RKO (cell line): Measurements from ENCODE around the gene CCNY.
A peak's percentile ranks its signal among the peaks of the same experiment; 100 is the strongest.

Source experiments
- DNase-seq: peaks from one replicate; pipeline ENCODE4 v3.0.0-alpha.2; 2016; ENCODE audit warnings: low spot score

Gene CCNY

DNA sequence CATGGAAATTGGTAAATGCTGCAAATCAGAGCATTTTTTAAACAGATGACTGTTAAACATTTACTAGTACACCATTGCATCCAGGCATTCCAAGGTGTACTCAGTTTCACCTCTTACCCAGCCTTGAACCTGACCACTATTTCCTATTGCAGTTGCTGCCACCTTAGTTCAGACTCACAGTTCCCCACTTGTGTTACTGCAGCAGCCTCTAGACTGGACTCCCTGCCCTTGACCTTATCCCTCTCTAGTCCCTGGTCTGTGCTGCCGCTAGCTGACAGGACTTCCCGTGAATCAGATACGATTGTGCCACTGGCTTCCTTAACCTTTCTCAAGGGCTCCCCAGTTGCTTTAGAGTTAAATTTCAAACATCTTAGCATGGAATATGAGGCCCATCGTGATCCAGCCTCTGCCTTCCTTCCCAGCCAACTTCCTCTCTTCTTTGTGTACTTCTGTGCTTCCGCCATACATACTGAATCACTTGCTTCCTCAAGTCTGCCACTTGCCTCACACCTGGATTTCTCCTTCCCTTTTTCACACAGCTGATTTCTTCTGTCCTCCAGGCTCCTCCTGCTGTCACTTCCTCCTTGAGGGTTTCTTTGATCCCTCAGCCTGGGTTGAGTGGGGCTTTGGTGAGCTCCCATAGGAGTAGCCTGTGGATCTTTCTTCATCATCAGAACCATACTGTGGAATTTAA lies 150.1 kb downstream of the CCNY start:
- DNase-seq: no peak

DNA sequence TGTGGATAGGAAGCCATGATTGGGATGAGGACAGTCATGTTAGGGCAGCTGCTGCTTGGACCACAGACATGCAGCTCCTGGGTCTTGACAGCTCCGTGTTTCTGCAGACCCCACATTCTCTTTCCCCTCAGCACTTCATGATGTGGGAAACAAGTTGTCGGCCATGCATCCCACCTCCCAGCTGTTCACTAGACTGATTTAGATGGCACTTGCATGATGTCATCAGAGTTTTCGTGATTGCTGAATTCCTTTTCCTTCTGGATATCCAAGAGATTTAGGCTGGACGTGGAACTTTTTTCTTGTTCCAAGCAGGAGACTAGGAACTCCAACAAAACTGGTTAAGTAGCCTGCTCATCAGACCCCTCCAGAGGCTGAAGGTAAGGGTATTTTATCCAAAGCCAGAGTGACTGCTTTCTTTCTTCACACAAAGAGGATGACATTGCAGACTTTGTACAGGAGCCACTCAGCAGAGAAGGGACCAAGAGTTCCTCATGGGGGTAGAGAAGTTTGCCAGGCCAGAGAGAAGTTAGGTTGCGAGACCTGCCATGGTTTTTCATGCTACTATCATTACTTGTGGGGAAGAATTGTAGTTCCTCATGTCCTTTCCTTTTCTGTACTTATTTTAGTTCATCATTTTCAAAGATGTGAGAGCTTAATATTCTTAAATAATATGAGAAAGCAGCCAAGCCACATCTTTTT lies 151.2 kb downstream of the CCNY start:
- DNase-seq: no peak

DNA sequence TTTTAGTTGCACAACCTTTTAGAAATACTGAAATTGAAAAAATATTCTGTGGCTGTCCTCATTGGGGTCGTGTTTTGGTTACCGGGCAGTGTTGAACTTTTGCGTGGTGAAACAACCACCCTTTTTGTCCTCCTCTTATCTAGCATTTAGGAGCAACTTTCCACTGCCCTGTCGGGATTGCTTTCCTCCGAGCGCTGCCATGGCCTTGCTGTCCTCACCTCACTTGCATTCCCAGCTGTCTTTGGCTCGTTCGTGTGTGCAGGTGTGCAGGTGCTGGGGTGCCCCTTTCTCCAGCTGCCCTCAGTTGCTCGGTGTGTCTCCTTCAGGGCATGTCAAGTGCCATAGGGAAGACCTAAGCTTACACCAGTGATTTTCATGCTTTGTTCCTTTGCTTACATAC lies 151.9 kb downstream of the CCNY start:
- no peak for DNase-seq

DNA sequence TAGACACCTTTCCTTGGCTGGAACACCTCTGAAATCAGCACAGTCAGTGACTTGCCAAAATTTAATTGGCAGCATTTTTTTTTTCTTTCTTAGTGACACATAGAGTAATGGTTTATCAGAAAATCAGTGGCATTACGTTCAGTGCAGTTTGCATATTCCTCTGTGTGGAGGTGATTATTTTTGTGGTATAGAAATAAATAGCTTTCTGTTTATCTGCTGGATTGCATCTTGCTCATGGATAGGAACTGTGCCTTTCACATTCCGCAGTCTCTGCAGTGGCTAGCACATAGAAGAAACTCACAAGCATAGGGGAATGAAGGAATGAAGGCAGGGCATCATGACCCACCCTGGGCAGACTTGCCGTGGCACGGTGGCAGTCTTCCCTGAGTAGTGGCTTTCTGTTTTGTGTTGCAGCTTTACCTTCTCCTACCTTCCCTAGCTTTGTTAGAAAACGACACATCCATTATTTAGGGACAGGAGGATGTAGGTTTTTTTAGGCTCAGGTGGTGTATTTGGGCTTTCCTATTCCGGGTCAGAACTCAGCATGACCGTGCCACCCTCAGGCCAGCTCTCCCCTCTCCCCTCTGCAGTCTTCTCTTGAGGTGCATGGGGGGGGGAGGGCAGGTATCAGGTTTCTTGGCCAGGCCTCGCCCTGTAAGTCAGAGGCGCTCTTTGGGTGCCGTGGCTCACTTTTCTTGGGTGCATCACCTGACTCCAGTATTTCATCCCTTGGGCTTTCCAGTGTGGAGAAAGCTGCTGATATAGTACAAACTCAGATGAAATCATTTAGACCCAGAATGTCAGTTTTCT lies 156.3 kb downstream of the CCNY start:
- no peak for DNase-seq

DNA sequence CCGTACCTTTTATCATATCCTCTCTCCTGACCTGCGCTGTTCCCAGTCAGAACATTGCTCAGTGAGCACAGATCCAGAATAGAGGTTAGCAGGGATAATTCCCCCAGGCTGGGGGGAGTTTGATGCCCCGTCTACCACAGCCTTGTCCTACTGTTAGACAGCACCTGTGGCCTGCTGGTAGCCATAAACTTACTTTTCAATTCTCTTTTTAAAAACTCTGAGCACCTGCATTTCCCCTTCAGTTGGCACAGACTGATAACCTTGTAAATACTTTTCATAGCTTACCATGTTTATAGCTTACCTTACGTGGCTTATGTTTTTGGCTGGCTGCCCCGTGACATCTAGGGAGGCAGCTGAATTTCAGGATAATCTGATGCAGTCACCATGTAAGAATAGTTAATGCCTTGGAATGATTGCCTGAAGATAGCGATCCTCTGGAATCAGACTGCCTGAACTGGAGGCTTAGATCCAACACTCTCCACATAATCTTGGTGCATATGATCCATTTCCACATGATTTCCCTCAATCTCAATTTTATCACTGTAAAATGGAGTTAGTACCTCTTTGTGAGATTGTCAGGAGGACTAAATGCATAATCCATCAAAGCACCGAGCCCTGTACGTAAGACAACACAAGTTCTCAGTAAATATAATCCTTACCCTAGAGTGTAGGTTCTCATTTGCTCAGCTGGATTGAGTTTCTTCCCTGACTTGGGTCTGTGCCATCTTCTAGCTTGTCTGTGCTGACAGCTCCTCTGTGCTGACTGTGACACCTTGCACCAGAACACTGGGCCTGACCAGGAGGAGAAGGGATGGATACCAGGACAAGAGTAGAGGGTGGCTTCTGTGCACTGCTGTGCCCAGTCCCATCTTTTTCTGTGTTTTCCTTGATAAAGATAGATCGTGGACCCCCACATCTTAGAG lies 157.1 kb downstream of the CCNY start:
- DNase-seq: no peak

DNA sequence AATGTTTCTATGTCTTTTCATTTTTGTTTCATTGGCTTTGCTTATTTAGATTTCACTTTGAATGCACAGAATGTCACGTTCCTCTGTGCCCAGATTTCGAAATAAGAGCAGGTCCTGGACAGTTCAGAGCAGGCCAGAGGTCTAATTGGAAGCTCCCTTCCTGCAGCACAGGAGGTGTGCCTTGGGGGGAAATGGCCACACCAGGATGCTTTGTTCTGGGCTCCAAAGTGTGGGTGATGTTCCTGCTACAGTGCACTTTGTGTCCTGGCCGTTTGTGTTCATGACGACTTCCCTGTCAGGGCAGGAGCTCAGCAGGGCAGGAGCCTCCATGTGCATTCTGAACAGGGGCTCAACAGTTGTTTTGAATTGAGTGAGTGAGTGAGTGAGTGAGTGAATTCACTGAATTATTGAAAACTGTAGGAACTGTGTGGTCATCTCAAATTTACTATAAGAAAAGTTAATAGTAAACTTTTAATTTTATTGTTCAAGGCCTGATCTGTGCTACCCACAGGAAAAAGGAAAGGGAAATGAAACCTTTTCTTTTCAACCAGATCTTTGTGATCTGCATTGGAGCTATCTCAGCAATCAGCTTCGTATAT lies 159.3 kb downstream of the CCNY start:
- no peak for DNase-seq

DNA sequence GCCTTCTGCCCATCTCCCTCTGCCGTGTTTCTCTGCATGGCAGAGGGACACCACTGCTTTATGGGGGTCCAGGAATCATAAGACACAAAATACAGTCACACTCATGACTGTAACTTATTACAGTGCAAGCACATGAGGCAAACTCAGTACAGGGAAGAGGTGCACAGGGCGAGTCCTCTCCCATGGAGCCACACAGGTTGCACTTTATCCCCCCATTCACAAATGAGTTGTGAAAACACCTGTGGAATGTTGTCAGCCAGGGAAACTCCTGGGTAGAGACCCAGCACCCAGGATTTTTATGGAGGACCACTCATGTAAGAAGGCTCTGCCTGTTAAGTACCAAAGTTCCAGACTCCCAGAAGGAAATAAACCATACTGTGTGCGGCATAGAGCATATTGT lies 161.6 kb downstream of the CCNY start:
- DNase-seq: no peak

DNA sequence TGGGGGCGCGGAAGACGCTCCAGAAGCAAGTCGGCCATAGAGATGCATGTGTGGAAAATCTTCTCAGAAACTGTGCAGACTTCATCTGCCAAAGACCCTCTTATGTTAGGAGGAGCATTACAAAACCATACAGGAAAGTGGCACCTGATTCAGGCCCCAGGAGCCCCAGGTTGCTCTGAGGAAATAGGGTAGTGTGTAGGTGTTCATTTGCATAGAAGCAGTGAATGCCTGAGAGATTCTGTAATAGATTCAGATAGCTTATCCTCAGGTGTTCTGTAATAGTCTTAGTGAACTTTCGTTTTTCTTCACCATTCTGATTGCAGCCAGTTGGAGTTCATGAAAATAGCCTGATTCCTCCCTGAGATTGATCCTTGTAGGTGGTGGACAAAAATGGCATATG lies 162.4 kb downstream of the CCNY start:
- DNase-seq: no peak

DNA sequence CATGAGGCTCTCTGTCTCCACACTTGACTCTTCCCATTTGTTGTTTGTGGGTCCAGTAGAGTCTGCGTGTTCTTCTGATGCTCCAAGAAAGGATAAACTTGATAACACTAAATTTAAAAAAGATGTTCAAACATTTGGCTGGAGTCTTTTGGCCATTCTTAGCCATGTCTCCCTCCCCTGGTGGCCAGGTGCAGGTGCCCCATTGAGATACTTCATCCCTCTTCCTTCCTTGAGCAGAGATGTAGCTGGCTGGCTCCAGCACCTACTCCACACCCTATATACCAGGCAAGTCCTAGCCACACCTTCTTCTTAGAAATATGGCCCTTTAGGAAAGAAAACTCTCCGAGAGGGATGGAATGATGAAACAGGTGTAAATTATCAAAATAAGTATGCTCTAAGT lies 165.6 kb downstream of the CCNY start:
- no peak for DNase-seq

DNA sequence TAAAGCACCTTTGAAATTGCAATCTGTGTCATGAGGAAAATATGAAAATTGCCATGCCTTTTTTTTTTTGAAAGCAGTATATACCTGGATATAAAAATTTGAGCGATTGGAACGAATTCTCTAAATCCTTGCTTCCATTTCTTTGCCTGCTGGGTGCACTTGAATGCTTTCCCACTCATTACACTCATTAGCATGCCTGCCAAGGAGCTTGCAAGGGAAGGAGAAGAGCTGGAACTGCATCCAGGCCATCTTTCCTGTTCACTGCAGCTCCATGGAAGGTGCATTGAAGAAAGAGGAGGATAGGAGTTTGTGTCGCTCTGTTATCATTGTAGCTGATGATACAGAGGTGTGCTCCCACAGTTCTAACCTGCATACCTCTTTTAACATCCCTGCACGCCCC lies 166.4 kb downstream of the CCNY start:
- no peak for DNase-seq

DNA sequence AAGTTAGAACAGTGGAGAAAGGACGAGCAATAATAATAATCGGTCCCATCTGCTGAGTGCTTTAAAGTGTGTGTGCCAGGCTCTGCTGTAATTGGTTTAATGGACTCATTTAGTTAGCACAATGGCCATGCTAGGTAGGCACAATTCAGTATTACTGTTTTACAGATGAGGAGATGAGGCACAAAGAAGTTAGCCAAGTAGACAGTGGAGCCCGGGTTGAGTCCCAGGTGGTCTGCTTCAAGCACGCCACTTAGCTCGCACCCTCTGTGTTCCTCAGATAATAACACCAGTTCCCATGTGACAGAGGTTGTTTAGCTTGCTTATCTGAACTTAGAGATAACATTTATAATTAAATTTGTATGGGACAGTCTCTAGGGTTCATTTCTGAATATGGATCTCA lies 167.3 kb downstream of the CCNY start:
- no peak for DNase-seq

DNA sequence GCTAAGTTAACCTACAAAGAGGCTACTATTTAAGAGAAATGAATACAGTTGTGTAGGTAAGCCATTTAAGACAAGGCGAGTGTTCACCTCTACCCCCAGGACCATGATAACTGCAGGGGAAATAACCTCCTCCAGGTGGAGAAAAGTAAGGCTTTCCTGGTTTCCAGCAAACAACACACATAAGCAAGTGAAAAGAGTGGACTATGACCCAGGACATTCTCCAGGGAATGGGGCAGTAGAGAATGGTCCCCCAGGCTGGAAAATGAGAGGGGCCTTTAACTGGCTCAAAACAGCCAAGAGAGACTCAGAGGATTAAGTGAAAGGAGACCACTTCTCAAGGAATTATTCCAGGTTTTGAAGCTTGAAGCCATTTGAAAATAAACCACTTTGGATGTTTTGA lies 167.8 kb downstream of the CCNY start:
- no peak for DNase-seq

DNA sequence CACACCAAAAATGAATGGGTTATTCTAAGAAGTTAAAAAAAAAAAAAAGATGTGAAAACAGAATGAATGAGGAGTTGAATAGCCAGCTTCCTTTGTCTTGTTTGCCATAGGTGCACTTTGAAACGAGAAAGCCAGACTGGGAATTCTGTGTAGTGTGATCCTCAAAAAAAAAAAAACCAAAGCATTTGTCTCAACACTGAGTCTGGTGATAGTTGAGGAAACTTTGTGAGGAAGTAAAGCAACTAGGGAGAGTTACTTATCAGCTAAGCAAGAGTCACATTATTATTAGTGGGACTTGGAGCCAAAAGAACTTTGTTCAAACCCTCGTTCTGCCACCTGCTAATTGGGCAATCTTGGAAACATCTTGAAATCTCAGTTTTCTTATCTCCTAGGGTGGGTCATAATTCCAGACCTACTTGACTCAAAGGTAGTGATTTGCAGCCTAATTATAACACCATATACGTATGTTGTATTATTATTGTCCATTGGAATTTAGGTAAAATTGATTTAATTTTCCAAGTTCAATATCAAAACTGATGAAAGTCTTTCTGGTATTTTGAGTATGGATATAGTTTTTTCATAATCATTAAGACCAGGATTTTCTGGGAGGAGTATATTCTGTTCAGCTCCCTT lies 169.0 kb downstream of the CCNY start:
- no peak for DNase-seq

DNA sequence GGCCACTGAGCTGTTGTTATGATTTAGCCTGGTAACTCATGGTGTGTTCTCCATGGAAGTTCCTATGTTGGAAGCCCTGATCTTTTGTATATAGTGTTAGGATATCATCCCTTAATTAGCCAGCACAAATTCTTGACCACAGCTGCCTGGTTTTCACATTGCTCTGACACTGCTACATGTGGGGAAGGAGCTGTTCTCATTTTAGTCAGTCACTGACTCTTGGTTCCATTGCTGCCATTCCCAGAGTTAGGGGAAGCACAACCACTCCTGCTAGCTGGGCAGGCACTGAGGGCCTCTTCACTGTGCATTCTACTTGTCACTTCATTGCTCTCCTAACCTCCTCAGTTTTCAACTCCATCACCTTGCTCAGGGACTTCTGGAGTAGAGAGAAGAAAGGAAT lies 170.4 kb downstream of the CCNY start:
- no peak for DNase-seq

DNA sequence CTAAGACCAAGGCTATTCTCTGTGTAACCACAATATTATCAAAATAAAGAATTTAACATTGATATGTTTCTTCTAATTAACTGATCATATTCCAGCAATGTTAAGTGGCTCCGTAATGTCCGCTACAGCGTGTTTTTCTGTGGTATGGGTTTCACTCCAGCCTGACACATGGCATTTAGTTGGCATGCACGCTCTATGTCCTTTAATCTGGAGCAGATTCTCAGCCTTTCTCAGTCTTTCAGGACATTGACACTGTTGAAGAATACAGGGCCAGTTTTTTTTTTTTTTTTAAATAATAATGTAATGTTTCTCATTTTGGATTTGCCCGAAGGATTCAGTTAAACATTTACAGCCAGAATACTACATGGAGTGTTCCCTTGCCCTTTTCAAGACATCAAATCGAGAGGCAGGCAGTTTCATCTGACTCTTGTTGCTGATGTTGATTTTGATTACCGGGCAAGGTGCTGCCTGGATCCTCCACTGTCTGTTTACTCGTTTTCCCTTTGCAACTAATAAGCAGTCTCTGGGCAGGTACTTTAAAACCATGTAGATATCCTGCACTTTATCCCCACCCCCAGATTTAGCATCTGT lies 171.3 kb downstream of the CCNY start:
- no peak for DNase-seq

DNA sequence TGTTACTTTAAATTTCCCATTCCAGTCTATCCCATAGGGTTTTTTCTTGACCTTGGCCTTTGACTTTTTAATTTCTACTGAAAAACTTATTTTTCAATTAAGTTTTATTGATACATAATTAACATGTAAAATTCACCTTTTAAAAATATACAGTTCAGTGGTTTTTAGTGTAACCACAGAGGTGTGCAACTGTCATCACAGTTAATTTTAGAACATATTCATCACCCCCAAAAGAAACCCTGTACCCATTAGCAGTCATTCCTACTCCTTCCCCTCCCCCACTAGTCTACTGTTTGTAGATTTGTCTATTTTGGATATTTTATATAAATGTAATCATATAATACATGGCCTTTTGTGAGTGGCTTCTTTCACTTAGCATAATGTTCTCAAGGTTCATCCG lies 172.3 kb downstream of the CCNY start:
- no peak for DNase-seq

DNA sequence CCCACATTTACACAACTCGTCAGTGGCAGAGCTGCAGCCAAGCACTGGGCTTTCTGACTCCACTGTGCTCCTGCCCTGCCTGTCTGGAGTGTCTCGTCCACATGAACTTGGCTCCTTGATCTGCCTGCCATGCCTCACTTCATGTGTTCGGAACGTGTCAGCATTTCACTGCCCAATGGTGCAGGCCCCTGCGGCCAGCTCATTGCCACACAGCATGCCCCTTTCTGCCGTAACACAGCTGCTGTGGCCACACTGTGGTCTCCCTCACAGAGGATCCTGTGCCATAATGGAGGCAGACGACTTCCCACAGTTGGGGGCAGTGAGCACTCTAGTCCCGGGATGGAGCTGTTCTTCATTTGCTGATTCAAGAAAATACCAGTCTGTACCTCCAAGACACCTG lies 174.6 kb downstream of the CCNY start:
- DNase-seq: no peak

DNA sequence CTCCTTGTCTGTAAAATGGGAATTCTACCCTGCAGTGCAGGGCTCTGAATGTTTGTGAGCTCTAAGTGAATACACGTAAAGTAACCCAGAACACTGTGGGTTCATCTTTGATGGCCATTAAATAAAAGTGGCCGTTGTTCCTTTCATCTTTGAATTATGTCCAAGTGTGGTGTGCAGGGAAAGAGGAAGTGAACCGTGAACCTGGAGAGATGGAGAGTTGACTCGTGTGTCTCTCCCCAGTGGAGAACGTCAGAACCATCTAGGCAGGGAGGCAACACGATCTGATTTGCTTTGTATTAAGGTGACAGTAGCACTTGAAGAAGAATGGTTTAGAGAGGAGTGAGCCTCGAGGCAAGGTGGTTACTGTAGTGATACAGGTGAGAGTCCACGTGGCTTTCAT lies 175.3 kb downstream of the CCNY start:
- DNase-seq: no peak

DNA sequence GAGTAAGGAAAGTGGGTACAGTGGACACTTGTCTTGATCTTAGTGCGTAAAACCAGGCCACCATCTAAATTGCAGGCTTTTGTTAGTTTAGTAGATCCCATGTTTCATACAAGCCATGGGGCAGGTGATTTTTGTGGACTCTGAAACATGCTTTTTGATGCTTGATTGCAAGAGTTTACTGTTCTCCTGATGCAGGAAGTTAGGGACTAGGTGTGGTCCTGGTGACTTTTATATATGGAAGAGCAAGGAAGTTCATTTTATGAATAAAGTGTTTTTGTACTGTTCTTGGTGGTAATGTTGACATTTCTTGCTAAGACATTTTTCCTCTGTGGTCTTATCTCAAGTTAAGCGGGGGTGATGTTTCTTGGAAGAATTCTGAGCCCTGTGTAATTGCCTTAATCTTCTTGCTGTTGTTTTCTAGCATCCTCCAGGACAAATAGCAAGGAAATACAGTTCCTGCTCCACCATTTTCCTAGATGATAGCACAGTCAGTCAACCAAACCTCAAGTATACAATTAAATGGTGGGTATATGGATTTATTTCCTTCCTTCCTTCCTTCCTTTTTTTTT lies 179.9 kb downstream of the CCNY start:
- no peak for DNase-seq

DNA sequence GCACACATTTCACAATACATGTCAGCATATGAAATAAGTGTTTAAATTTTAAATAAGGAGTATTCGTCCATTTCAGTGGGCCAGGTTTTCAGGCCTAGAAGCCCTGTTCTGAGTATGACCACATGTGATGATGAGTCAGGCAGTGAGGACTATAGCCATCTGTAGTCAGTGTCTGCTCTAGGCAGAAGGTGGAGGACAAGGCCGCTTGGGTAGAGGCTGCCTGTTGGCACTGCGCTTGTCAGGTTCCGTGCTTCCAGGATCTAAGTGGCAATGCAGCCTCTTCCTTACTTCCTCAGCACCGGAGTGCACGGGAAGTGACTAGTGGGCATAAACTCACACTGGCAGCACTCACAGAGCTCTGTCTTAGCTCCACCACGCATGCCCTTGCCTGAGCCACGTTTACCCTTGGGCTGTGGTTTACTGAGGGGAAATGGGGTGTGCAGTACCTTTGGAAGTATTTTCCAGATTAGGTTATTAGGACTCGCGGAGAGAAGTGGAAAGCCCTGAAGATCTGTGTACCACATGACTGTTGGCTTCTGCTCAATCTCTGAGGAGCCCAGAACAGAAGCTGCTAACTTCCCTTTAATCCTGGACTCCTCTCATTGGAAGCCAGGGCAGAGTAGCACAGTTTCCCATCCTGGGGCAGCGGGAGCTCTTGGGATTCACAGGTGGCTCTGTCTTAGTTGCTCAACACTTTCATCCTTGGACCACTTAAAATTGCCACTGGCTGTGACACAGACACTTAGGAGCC lies 181.3 kb downstream of the CCNY start:
- DNase-seq: peak; percentile 13
